GM12892 (cell line): Measurements from ENCODE around the gene KCNT2. TPM values are rescaled to one million over a fixed set of nuclear protein-coding genes. Genes with fewer than 3 reads are reported as not detected.
"Not testable (repeated sequence)": the region's sequence is repeated elsewhere in the genome, so short reads cannot be mapped to it uniquely, and the experiment has no call there.

ENCODE experiments used
- DNase-seq: peaks from one replicate; pipeline ENCODE4 v3.0.0; 2011; ENCODE audit not compliant: insufficient read length
- FAIRE-seq: peaks from 2 replicates; lab custom pipeline; 2011; peaks lifted over from hg19 to GRCh38; lab: Jason Lieb, UNC
- POLR2A ChIP-seq: IDR thresholded peaks from 2 replicates; pipeline ENCODE4 v1.6.1; 2011; ENCODE audit warnings: low read depth, low read length, control low read depth
- POLR2AphosphoS5 ChIP-seq: IDR thresholded peaks from 2 replicates; pipeline ENCODE4 v1.6.1; 2011; ENCODE audit warnings: low read depth, low read length, control low read depth
- TAF1 ChIP-seq: IDR thresholded peaks from 2 replicates; pipeline ENCODE4 v1.6.1; 2011; ENCODE audit warnings: low read depth, mild to moderate bottlenecking, control low read depth, low read length, borderline replicate concordance
- polyA plus RNA-seq: library from polyadenylated mRNA; unstranded; fragments of >200 nt; gene quantifications from one replicate; pipeline ENCODE4 v1.2.1, GENCODE V29; 2012; ENCODE audit warnings: missing spikeins, inconsistent platforms; ENCODE audit not compliant: missing spikeins

Gene KCNT2
- polyA plus RNA-seq = not detected

DNA sequence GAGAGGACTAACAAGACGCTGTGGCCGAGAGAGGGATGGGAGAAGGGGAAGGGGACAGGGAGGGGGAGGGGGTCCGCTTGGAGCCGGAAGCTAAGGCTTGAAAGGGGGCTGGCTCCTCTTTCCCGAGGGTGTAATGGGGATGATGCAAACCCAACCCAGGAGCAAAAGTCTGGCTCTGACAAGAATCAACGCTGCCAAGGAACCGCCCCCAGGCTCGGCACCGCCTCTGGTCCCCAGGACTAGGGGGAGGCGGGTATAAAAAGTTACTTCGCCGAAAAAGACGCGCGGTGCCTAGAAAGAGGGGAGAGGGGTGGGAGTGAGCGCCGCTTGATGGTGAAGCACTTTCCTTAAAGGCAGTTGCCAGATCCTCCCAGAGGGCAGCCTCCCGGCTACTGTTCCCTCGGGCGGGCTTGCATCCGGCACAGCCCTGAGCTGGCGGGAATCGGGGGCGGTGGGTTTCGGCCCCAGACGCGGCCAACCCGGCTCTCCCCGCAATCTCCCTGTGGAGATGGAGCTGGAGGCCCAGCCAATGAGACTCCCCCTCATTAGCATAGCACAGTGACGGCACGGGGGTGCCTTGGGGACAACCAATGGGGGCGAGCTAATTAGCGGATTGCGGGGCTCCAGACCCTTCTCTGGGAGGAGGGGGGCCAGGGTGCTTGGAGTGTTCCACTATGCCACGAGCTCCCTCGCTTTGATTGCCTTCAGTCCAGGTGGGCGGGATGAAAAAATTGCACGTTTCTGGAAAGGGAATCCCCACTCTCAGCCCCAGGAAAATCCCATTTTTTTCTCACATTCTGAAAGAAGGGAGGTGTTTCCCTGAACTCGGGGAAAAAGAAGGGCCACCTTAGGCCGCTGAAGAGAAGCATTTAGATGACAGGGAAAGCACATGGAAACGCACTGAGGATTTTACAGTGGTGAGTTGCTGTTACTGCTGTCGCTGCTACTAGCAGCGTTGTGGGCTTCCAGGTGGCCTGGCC lies at the start of gene KCNT2:
TSS of gene KCNT2 (minus strand) at position 51 of the 980 bp plus-strand sequence. CDS start 131 bp downstream, outside the sequence.
- FAIRE-seq (no peak), DNase-seq (no peak)
- TF ChIP-seq TAF1 (no peak), POLR2AphosphoS5 (no peak), POLR2A (no peak)

DNA sequence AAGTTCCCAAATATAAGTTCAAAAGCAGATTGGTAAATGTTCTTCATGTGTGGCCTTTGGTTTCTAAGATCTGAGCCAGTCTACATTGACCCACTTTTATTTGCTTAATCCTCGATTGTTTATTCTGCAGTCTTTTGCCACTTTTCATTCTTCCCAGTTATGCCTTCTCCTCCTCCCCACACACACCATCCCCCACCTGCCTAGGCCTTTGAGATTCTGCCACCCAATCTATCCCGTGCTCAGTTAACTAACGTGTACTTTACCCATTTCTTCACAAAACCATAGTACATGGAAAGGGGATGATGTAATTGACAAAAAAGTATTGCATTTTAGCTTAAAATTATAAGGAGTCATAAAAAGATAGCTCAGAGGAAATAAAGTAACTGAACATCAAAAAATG lies 47.3 kb upstream of the KCNT2 start:
- DNase-seq (no peak), FAIRE-seq (no peak)
- TF ChIP-seq TAF1 = no peak
- TF ChIP-seq POLR2A = no peak
- no peak for TF ChIP-seq POLR2AphosphoS5

DNA sequence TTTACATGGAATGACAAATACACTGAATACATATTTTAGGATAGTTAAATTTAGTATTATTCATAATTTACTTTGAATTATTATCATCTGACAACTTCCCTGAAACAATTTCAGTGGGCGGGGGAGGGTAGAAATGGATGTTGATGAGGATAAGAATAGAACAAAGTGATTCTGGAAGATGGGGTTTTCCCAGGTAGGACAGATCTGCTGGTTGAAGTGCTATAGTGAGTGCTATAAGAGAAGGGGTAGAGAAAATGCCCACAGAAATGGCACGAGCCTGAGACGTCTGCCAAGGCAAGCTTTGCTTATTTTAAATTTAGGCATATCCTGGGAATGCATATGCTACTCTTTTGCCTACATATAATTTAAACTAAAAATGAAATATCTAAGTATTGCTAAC lies 46.8 kb upstream of the KCNT2 start:
- no peak for DNase-seq
- no peak for TF ChIP-seq TAF1
- no peak for TF ChIP-seq POLR2AphosphoS5
- no peak for TF ChIP-seq POLR2A
- no peak for FAIRE-seq

DNA sequence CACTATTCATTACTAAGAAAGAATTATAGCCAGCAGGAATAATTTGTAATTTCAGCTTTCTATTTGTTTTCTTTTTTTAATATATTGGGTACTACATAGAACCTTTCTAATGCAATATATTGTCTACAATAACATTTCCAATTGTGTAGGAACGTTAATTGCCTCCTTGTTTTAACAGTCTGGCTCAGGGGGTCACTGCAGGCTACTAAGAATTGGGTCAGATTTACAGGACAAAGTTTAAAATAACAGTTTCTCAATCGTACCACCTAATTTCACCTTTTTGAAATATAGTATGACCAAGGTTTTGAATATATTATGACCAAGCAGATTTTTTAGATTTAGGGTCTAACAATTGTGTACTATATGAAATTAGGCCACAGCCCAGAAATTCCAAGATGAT lies 46.0 kb upstream of the KCNT2 start:
- TF ChIP-seq POLR2AphosphoS5 (no peak), POLR2A (no peak), TAF1 (no peak)
- no peak for FAIRE-seq
- DNase-seq = no peak

DNA sequence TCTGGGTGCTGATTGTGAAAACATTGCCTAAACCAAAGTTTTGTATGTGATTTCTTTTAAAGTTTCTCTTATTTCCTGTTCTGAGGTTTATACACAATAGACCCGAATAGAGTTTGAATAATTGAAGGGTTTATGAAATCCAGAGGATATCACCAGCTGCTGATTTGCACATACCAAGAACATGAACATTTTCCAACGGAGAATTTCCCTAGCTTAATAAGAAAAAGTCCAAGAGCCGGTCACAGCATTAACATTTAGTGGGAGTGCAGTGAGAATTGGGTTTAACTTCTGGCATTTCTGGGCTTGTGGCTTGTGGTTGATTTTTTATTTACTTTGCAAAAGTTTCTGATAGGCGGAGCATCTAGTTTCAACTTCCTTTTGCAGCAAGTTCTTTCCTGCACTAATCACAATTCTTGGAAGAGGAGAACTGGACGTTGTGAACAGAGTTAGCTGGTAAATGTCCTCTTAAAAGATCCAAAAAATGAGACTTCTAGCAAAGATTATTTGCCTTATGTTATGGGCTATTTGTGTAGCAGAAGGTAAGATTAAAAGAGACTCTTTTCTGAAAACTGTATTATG lies 43.5 kb upstream of the KCNT2 start, which contains the start of gene CFH:
TSS of gene CFH (plus strand) at position 407 of the 579 bp plus-strand sequence. CDS start at position 482, 75 bp downstream.
- TF ChIP-seq POLR2AphosphoS5 (no peak), TAF1 (no peak), POLR2A (no peak)
- DNase-seq (no peak), FAIRE-seq (no peak)

DNA sequence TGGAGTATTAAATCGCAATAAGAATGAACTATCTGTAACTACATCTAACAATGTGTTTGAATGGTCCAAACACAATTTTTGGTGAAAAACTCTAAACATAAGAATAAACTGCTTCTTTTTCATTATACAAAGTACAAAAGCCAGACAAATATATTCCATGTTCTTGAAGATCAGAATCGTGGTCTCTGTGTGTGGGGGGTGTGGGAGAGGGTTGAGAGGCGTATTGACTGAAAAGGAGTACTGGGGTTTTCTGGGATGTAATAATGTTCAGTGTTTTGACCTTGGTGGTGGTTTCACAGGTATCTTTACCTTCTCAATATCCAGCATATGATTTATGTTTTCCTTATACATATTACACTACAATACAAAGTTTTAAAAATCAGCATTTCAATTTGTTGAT lies 42.8 kb upstream of the KCNT2 start:
- DNase-seq (no peak), FAIRE-seq (no peak)
- TF ChIP-seq POLR2AphosphoS5 (no peak), TAF1 (no peak), POLR2A (no peak)

DNA sequence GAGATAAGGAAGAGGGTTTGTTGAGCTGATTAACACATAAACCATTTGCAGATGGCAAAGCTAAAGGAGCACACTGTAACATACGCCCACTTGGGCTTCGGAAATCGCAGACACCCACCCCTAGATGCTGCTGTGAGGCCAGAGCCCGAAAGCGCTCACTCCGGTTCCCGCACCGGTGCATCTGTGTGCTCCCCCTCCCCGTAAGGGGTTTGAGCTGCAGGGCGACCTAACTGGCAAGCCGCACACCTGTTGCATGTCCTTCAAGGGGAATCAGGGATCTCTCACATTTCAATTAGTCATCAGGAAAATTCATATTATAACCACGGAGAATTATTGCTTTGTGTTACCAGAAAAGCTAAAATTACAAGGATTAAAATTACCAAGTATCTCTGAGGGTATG lies 42.2 kb upstream of the KCNT2 start:
- no peak for FAIRE-seq

DNA sequence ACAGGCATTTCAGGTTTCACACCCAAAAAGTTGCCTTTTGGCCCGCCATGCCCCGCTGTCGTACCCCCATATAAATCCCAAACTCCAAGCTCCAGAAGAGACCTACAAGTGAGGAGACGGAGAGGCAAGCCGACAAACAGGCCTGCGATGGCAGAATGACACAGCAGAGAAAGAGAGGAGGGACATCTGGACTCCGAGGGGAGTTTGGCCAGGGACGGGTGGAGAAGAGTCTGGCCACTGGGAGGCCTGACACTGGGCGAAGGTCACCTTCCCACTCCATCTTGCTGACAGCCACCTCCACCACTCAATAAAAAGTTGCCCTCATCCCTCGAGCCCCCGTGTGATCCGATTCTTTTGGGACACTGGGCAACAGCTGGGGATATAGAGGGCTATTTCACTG lies 41.8 kb upstream of the KCNT2 start:
- DNase-seq (no peak), FAIRE-seq (no peak)
- TF ChIP-seq POLR2A (no peak), POLR2AphosphoS5 (no peak), TAF1 (no peak)

More for the DNA sequence above, 42.2 kb upstream of the KCNT2 start:
- TF ChIP-seq TAF1 (no peak), POLR2AphosphoS5 (no peak), POLR2A (no peak)
- DNase-seq = no peak

DNA sequence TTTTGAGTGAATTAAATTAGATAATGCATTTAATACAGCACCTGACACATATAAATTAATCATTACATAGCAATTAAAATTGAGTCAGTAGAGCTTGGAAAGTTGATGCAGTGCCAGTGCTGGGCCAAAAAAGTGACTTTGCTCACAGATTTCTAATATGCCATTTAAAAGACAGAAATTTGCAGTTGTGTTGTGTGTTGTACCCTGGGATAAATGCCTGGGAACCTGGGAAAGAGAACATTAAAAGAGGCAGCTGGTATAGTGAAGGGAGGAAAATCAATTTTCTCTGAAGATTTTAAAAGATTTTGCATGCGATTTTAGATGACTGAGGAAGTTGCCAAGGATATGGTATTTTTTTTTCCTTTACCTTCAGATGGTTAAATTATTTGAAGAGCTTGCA lies 32.7 kb upstream of the KCNT2 start:
- FAIRE-seq = no peak
- no peak for DNase-seq

DNA sequence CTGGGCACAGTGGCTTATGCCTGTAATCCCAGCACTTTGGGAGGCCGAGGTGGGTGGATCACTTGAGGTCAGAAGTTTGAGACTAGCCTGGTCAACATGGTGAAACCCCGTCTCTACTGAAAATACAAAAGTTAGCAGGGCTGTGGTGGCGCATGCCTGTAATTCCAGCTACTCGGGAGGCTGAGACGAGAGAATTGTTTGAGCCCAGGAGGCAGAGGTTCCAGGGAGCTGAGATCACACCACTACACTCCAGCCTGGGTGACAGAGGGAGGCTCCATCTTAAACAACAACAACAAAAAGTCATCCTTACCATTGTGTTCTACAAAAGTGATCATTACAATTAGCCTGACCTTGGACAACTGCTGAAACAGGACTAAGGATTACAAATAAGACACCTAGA lies 31.1 kb upstream of the KCNT2 start:
- not testable (repeated sequence) for DNase-seq

More for the DNA sequence above, 32.7 kb upstream of the KCNT2 start:
- TF ChIP-seq POLR2A = no peak
- TF ChIP-seq POLR2AphosphoS5 = no peak
- no peak for TF ChIP-seq TAF1

DNA sequence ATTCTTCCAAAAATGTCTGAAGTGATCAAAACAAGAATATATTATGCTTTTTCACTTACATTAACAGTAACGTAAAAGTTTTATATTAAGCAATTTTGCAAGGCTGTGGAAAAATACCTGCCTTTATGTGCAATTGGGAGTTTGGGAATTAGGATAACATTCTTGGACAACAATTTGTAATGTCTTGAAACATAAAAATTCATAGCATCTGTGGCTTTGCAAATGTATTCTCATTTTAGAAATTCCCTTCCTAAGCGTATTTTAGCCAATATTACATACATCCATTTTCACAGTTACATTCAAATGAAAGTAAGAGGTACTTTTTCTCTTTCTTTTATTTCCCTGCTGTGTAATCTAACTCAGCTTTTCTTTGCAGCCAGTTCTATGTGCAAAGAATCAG lies 30.2 kb upstream of the KCNT2 start:
- TF ChIP-seq TAF1 (no peak), POLR2A (no peak), POLR2AphosphoS5 (no peak)
- no peak for FAIRE-seq
- no peak for DNase-seq

More for the DNA sequence above, 31.1 kb upstream of the KCNT2 start:
- not testable (repeated sequence) for FAIRE-seq

DNA sequence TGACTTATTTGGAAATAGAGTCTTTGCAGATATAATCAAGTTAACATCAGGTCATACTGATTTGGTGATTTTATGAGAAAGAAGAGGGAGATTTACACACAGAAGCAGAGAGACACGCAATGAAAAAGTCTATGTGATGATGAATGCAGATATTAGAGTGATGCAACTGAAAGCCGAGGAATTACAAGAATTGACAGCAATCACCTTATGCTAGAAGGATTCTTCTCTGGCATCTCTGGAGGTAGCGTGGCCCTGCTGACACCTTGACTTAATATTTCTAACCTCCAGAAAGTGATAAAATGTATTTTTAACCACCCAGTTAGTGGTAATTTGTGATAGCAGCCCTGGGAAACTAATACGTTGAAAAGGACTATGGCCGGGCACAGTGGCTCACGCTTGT lies 29.4 kb upstream of the KCNT2 start:
- DNase-seq (no peak), FAIRE-seq (no peak)
- TF ChIP-seq TAF1 (no peak), POLR2A (no peak), POLR2AphosphoS5 (no peak)
